HG03025 (cell line): ENCODE data around the gene ETV1.
"Not testable (repeated sequence)": the region's sequence is repeated elsewhere in the genome, so short reads cannot be mapped to it uniquely, and the experiment has no call there.

Experiments
- ATAC-seq: cut with Tn5 transposase; IDR thresholded peaks from one replicate; pipeline ENCODE4 v1.9.1; 2021; ENCODE audit warnings: mild to moderate bottlenecking, moderate library complexity; ENCODE audit not compliant: unreplicated experiment, low FRiP score

Gene ETV1

GRCh38 chr7:13945670-13946069 lies 43.8 kb downstream of the ETV1 start:
- ATAC-seq, result no peak

- ATAC-seq, result no peak
Observed at GRCh38 chr7:13933536-13933935, 55.9 kb downstream of the ETV1 start.

GRCh38 chr7:13933091-13933490 lies 56.4 kb downstream of the ETV1 start:
- no peak for ATAC-seq

- ATAC-seq, result no peak
Observed at GRCh38 chr7:13932131-13932530, 57.3 kb downstream of the ETV1 start.

- no peak for ATAC-seq
Observed at GRCh38 chr7:13921062-13921461, 68.4 kb downstream of the ETV1 start.

DNA sequence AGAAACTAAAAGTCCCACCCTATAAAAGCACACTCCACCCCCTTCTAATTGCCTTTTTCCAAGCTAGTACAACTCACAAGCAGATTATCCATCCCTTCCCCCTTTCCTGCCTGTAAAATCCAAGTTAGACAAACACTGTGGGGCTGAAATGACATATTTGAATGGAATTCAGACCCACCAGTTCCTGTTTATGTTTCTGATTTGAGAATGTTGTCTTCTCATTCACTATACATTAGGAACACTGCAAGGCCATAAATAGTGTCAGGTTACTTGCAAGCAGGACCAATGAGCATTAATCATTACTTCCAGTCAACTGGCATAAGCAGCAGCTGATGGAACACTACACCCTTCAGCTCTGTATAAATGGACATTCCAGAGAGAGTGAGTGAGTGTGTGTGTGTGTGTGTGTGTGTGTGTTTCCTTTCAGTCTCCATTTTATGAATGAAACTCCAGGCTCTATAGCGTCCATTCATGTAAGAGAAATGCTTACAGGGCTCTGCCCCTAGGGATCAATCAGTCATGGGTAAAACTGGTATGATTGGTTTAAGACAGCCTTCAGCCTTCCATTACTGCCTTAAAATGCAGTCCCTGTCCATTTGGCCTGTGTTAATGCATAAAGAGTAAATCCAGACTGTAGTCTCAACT lies 69.3 kb downstream of the ETV1 start:
- ATAC-seq, result no peak

- ATAC-seq, result not testable (repeated sequence)
Observed at GRCh38 chr7:13918333-13918732, 71.1 kb downstream of the ETV1 start.

DNA sequence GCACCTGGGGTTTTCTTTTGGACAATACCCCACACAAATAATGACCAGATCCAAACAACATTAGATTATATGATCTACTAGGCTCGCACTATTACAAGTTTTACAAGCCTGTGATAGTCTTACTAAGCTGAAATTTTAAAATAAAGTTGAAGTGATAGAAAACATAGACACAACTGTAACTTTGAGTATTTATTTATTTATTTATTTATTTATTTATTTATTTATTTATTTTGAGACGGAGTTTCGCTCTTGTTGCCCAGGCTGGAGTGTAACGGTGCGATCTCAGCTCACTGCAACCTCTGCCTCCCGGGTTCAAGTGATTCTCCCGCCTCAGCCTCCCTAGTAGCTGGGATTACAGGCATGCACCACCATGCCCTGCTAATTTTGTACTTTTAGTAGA lies 72.4 kb downstream of the ETV1 start:
- ATAC-seq, result not testable (repeated sequence)

- ATAC-seq, result no peak
Observed at GRCh38 chr7:13915891-13916290, 73.6 kb downstream of the ETV1 start.

GRCh38 chr7:13912715-13913278 lies 76.7 kb downstream of the ETV1 start:
- no peak for ATAC-seq

- ATAC-seq, result no peak
Observed at GRCh38 chr7:13911909-13912308, 77.6 kb downstream of the ETV1 start.

DNA sequence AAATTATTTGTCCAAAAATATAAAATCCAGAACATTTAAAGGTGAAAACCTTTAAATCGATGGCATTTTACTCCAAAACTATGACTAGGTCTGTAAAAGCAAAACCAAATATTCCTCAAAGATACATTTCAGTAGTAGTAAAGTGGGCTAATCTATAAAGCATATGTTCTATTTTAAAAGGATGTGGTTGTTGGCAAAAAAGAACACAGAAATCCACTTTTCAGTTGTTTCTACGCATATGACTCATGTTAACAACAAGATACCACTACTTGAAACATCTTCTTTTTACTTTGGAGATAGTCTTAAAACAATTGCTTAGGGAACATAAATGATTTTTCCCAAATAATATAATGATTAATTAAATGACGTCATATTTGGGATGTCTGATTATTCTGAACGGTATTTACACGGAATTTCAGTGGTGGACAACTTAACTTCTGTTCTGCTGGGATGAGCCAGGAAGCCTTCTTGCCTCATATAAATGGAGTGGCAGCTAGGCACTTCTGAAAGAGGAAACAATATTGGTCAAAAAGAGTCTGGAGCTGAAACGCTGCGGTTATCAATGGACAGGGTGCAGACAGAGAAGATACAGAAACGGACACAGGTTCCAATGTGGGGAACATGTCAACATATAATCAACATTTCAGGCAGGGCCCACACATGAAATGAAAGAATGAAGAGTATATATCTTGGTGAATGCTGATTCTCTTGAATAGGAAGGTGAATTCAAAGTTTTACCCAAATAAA lies 78.5 kb downstream of the ETV1 start:
- no peak for ATAC-seq

DNA sequence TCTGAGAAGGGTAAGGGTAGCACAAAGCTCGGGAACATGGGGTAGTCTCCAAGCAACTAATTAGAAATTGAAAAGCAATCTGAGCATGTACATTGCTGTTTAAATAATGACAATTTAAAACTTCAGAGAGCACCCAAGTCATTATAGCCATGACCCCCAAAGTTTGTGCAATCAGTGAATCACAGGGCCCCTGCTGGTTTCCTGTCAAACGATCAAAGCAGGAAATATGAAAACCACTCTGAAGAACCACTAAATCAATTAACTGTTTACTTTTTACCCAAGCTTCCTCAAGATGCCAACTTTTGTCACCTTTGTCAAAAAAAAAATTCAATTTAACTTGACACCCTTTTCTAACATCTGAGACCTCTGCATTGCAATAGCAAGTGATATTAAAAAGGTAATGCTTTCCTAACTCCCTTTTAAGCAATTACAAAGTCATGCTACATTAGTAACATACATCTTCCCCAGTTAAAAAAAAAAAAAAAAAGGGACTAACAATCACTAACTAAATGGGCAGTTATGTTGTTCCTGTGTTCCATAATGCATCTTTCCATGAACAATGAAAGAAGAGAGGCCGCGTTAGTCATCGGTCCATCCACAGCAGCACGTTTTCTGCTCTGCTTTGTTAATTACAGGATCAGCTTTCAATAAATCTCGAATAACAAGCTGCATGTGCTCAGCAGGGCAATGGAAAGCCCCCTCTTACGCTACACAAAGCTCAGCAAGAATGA lies 80.6 kb downstream of the ETV1 start:
- ATAC-seq, result no peak

GRCh38 chr7:13907831-13908230 lies 81.6 kb downstream of the ETV1 start:
- no peak for ATAC-seq

GRCh38 chr7:13904689-13905088 lies 84.8 kb downstream of the ETV1 start:
- no peak for ATAC-seq

DNA sequence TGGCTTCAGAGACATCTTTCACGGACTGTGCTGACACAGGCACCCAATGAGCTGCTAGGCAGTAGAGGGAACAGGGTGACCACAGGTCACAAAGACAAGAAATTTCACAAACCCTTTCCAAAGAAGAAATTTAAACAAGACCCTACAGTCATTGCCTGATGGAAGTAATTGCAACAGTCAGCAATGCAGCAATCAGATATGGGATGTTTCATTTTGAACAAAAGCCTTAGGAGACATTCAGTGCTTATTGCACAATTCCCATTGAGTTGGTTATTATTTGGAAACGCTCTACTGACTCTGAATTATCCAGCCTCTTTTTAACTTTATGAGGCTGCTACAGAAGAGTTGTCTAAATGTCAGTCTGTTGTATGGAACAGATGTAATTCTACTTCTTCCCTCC lies 85.5 kb downstream of the ETV1 start:
- ATAC-seq, result no peak

GRCh38 chr7:13901577-13901976 lies 87.9 kb downstream of the ETV1 start:
- no peak for ATAC-seq

- ATAC-seq, result no peak
Observed at GRCh38 chr7:13898957-13899670, 90.4 kb downstream of the ETV1 start.

DNA sequence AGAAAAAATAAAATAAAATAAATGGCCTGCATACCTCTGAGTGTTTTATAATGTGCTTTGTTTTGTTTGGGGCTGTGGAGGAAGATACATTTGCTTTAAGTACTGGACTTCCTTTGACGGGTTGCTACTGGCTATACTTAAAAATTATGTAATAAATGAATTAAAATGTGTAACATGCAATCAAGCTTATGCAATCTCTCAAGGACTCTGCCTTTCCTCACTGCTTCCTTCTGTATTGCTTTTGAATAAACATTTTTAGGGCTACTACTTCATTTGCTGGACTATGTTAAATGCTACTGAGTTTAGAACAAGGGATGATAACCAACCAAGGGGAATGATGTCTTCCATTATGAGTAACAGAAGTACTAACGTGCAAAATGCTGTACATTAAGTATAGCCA lies 91.6 kb downstream of the ETV1 start:
- ATAC-seq, result no peak

DNA sequence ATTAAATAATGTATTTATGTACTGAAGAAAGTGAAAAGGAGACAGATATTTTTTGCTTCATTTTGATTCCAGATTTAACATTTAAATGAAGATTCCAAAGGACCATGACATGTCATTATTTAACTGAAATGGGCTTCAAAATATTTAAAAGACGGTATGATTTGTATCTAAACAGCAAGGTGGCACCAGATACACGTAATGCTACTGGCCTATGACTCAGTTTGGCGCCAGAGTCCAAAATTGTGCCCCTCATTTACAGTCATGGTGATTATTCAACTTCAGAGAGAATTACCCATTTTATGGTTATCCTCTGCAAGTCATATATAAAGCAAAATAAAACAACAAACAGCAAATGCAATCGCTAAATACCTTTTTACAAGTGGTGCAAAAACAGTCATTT lies 94.5 kb downstream of the ETV1 start:
- ATAC-seq, result no peak

DNA sequence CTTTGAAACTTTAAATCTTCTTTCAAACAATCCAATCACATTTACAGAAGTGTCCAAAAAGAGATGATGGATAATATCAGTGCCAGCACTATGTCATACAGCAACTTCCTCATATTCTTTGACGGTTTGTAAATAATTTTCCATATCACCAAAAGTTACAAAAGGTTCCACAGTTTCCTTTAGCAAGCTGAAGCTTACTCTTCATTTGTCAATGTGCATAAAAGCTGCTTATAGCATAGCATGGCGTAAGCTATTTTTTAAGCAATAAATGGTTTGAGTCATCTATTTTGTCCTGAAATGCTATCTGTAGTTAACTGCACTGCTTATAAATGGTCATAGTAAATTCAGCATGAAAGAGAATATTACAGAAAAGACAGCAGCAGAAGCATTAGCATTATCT lies 95.1 kb downstream of the ETV1 start:
- ATAC-seq, result no peak
